HL-60 (cell line): ENCODE data around the gene LAPTM5.

Experiments used
- DNase-seq, 2 experiments: peaks; one replicate each; pipeline ENCODE4 v3.0.0-alpha.2; 2010 to 2020; ENCODE audit warnings: low read depth in 1 of 2, low spot score in 1 of 2
- H3K27ac ChIP-seq: fragments of 250-450 bp; sonication (Bioruptor Pico); replicated peaks from 2 replicates; pipeline ENCODE4 v1.5.1; 2020; ENCODE audit warnings: mild to moderate bottlenecking, moderate library complexity
- H3K27me3 ChIP-seq: fragments of 250-450 bp; sonication (Bioruptor Pico); 2 replicates; pipeline ENCODE4 v1.5.1; 2021; ENCODE audit warnings: mild to moderate bottlenecking, moderate library complexity; ENCODE audit not compliant: insufficient read depth, poor library complexity, severe bottlenecking
- H3K4me3 ChIP-seq: replicated peaks from 2 replicates; pipeline ENCODE4 v1.5.1; 2011; ENCODE audit warnings: mild to moderate bottlenecking, control low read depth, low read length; ENCODE audit not compliant: insufficient read depth
- GABPA ChIP-seq: IDR thresholded peaks from 2 replicates; pipeline ENCODE4 v1.6.1; 2012; ENCODE audit warnings: low read depth
- POLR2AphosphoS5 ChIP-seq: IDR thresholded peaks from 2 replicates; pipeline ENCODE4 v1.6.1; 2012; ENCODE audit warnings: low read depth
- SPI1 ChIP-seq: IDR thresholded peaks from 2 replicates; pipeline ENCODE4 v1.6.1; 2012; ENCODE audit warnings: low read depth, mild to moderate bottlenecking, borderline replicate concordance
- TF ChIP-seq, protein P1 (sequence below): IDR thresholded peaks from one replicate; pipeline ENCODE4 v1.5.1; 2011; ENCODE audit warnings: low read length, control low read depth, inconsistent platforms; ENCODE audit not compliant: insufficient read depth
- TF ChIP-seq, protein P2 (sequence below): IDR thresholded peaks from 2 replicates; pipeline ENCODE4 v1.6.1; 2012; ENCODE audit warnings: low read depth; ENCODE audit not compliant: insufficient replicate concordance

The LAPTM5 gene

DNA sequence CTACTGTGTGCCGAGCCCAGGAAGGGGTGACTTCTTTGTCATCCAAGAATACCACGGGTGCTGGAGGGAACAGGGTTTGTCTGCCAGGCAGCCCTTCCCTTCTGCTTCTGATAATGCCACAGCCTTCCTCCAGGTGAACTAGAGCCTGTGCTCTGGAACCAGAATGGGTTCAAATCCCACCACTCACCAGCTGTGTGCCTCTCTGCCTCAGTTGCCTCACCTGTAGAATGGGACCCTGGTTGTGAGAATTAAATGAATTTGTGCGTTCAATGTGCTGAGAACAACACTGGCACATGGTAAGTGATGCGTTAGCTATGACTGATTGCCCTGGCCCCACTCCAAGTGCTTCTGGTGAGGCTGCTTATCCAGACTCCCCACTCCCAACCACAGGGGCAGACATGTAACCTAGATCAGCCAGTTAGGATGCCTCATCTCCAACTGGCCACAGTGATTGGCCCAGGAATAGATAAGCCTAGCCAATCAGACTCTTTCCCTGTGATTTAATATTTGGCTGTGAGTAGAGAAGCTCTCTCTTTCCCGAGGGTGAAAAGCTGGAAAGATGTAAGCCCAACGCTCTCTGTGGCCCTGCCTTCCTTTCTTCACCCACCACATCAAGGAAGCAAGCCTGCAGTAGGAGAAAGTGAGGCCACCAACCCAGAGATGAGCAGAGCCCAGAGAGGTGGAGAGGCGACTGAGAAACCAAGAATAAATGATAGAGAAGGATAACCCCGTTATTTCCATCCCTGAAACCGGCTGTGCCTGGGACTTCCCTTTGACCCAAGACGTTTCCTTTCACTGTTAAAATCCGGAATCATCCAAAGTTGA is 20.8 kb upstream of the LAPTM5 start:
- no peak overlapping the region for H3K4me3 ChIP-seq
- no peak overlapping the region for H3K27ac ChIP-seq
- no peak for DNase-seq
- no peaks in the 10 kb centered on the region for H3K27me3 ChIP-seq
- TF ChIP-seq POLR2AphosphoS5, result no peak
- TF ChIP-seq, protein P1, sequence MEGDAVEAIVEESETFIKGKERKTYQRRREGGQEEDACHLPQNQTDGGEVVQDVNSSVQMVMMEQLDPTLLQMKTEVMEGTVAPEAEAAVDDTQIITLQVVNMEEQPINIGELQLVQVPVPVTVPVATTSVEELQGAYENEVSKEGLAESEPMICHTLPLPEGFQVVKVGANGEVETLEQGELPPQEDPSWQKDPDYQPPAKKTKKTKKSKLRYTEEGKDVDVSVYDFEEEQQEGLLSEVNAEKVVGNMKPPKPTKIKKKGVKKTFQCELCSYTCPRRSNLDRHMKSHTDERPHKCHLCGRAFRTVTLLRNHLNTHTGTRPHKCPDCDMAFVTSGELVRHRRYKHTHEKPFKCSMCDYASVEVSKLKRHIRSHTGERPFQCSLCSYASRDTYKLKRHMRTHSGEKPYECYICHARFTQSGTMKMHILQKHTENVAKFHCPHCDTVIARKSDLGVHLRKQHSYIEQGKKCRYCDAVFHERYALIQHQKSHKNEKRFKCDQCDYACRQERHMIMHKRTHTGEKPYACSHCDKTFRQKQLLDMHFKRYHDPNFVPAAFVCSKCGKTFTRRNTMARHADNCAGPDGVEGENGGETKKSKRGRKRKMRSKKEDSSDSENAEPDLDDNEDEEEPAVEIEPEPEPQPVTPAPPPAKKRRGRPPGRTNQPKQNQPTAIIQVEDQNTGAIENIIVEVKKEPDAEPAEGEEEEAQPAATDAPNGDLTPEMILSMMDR, result no peak
- TF ChIP-seq, protein P2, sequence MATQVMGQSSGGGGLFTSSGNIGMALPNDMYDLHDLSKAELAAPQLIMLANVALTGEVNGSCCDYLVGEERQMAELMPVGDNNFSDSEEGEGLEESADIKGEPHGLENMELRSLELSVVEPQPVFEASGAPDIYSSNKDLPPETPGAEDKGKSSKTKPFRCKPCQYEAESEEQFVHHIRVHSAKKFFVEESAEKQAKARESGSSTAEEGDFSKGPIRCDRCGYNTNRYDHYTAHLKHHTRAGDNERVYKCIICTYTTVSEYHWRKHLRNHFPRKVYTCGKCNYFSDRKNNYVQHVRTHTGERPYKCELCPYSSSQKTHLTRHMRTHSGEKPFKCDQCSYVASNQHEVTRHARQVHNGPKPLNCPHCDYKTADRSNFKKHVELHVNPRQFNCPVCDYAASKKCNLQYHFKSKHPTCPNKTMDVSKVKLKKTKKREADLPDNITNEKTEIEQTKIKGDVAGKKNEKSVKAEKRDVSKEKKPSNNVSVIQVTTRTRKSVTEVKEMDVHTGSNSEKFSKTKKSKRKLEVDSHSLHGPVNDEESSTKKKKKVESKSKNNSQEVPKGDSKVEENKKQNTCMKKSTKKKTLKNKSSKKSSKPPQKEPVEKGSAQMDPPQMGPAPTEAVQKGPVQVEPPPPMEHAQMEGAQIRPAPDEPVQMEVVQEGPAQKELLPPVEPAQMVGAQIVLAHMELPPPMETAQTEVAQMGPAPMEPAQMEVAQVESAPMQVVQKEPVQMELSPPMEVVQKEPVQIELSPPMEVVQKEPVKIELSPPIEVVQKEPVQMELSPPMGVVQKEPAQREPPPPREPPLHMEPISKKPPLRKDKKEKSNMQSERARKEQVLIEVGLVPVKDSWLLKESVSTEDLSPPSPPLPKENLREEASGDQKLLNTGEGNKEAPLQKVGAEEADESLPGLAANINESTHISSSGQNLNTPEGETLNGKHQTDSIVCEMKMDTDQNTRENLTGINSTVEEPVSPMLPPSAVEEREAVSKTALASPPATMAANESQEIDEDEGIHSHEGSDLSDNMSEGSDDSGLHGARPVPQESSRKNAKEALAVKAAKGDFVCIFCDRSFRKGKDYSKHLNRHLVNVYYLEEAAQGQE, result no peak
- TF ChIP-seq GABPA, result no peak
- TF ChIP-seq SPI1, result no peak

DNA sequence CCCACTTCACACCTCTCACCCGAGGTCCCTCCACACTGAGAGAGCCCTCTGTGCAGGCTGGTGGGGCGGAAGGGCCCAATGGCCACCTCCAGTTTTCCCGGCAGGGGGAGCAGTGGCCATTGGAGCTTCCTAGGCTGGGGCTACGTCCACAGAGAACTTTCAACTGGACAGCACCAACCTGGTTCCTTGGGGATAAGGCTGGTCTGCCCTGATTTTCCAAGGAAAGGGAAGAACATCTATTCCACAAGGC is 20.3 kb upstream of the LAPTM5 start:
- TF ChIP-seq GABPA (no peak), POLR2AphosphoS5 (no peak), SPI1 (no peak)
- TF ChIP-seq, protein P1, result no peak
- TF ChIP-seq, protein P2, result no peak
- no peak overlapping the region for H3K4me3 ChIP-seq
- DNase-seq, result no peak
- no peaks in the 10 kb centered on the region for H3K27me3 ChIP-seq
- H3K27ac ChIP-seq, result no peak overlapping the region

DNA sequence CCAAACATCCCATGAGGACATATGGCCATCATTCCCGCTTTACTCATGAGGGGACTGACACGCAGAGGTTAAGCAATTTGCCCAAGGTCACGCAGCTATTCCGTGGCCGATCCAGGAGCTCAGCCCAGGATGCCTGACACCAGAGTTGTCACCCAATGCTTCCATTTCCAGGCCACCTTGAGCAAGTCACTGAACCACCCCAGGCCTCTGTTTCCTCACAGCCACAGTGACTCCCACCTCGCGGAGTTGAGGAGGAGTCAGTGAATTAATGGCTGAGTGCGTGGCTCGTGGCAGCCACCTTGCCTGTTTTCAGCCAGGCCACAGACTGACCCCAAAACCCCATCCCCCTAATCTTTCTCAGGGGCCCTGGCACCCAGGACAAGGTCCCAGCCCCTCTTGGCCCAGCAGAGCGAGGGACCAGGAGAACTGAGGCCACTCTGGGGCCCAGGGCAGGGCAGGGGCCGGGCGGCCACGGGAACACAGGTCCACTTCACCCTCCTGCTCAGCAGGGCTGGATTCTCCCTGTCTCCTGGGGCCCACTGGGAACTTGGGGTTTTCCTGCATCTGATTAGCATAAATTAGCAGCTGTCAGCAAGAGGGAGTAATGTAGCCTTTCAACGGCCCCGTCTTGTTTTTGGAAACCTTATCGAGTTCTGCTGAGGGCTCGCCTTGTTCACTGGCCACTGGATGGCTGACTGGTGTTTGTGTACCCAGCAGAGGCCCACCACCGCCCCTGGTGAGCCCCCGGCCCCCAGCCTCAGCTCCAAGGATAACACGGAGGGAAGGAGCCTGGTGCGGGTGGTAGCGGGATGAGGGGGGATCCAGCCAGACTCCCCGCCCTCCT is 19.7 kb upstream of the LAPTM5 start:
- TF ChIP-seq GABPA (no peak), SPI1 (no peak)
- TF ChIP-seq, protein P1, result no peak
- TF ChIP-seq, protein P2, result no peak
- H3K27me3 ChIP-seq, result no peaks in the 10 kb centered on the region
- DNase-seq, result no peak
- H3K27ac ChIP-seq, result no peak overlapping the region
- H3K4me3 ChIP-seq, result no peak overlapping the region
